WTC11 (cell line): ENCODE data around the gene PRDM15. TPM values are rescaled to one million over a fixed set of nuclear protein-coding genes. Genes with fewer than 3 reads are reported as not detected.

ENCODE experiments used
- ATAC-seq: fragments of 200-7000 bp; cut with Tn5 transposase; 2 replicates; pipeline ENCODE4 v1.10.0; 2021; ENCODE audit warnings: mild to moderate bottlenecking, moderate library complexity
- CTCF ChIA-PET: fragments of 300-600 bp; sonication (Branson Sonifier 250); formaldehyde crosslinking; loops from one replicate; lab custom pipeline; 2021; ENCODE audit warnings: antibody characterized with exemption; lab: Charles Lee
- POLR2A ChIA-PET: fragments of 350-600 bp; sonication (Branson Sonifier 250); formaldehyde crosslinking; loops from one replicate; lab custom pipeline; 2021; ENCODE audit warnings: antibody characterized with exemption; lab: Charles Lee
- DNase-seq: peaks from one replicate; pipeline ENCODE4 v3.0.0; 2021; ENCODE audit warnings: low spot score
- H3K27ac Mint-ChIP-seq: 2 replicates; pipeline ENCODE4 v1.8.0; 2021; ENCODE audit warnings: mixed read lengths
- H3K27me3 Mint-ChIP-seq: 2 replicates; pipeline ENCODE4 v1.8.0; 2021; ENCODE audit warnings: low read depth, mild to moderate bottlenecking, moderate library complexity, mixed read lengths
- H3K36me3 Mint-ChIP-seq: 2 replicates; pipeline ENCODE4 v1.8.0; 2021; ENCODE audit warnings: mixed read lengths
- H3K4me1 Mint-ChIP-seq: 2 replicates; pipeline ENCODE4 v1.8.0; 2022; ENCODE audit warnings: mixed read lengths
- H3K4me3 Mint-ChIP-seq: 2 replicates; pipeline ENCODE4 v1.8.0; 2021; ENCODE audit warnings: mild to moderate bottlenecking, moderate library complexity, mixed read lengths
- H3K9me3 Mint-ChIP-seq: 2 replicates; pipeline ENCODE4 v1.8.0; 2021; ENCODE audit warnings: mixed read lengths
- ARID4B ChIP-seq: sonication (generic); formaldehyde crosslinking; IDR thresholded peaks from 2 replicates; pipeline ENCODE4 v1.8.0; 2023; ENCODE audit warnings: missing genetic modification reagents, mild to moderate bottlenecking, borderline replicate concordance
- FOXP1 ChIP-seq: sonication (generic); formaldehyde crosslinking; IDR thresholded peaks from 2 replicates; pipeline ENCODE4 v1.8.0; 2022; ENCODE audit warnings: missing genetic modification reagents, mild to moderate bottlenecking, moderate library complexity, borderline replicate concordance
- IRF1 ChIP-seq: sonication (generic); formaldehyde crosslinking; IDR thresholded peaks from 2 replicates; pipeline ENCODE4 v1.8.0; 2023; ENCODE audit warnings: missing genetic modification reagents
- NFE2L1 ChIP-seq: sonication (generic); formaldehyde crosslinking; IDR thresholded peaks from 2 replicates; pipeline ENCODE4 v1.8.1; 2023; ENCODE audit warnings: missing genetic modification reagents
- PRDM15 ChIP-seq: sonication (generic); formaldehyde crosslinking; IDR thresholded peaks from 2 replicates; pipeline ENCODE4 v1.8.0; 2022; ENCODE audit warnings: missing genetic modification reagents
- SMAD3 ChIP-seq: sonication (generic); formaldehyde crosslinking; IDR thresholded peaks from 2 replicates; pipeline ENCODE4 v1.8.0; 2022; ENCODE audit warnings: missing genetic modification reagents, mild to moderate bottlenecking, borderline replicate concordance
- SMAD4 ChIP-seq: sonication (generic); formaldehyde crosslinking; IDR thresholded peaks from 2 replicates; pipeline ENCODE4 v1.8.0; 2022; ENCODE audit warnings: mild to moderate bottlenecking, missing genetic modification reagents
- ZNF263 ChIP-seq: sonication (generic); formaldehyde crosslinking; IDR thresholded peaks from 2 replicates; pipeline ENCODE4 v1.8.1; 2022; ENCODE audit warnings: low read depth, mild to moderate bottlenecking, moderate library complexity, missing genetic modification reagents
- ZNF396 ChIP-seq: fragments of 250-450 bp; sonication (Bioruptor Pico); IDR thresholded peaks from 2 replicates; pipeline ENCODE4 v1.8.0; 2021; ENCODE audit warnings: mild to moderate bottlenecking, moderate library complexity, borderline replicate concordance
- total RNA-seq: library from RNA; stranded (reverse); gene quantifications from 3 replicates; pipeline ENCODE4 v1.2.3, GENCODE V29; 2021

PRDM15 gene
- total RNA-seq, 1 experiment from 2014 or later = 12.9 TPM

- Mint-ChIP-seq H3K4me3 (no peak overlapping the region), H3K4me1 (peaks cover 16% of the 10 kb centered on the region), H3K36me3 (no peaks in the 10 kb centered on the region), H3K27me3 (no peaks in the 10 kb centered on the region), H3K9me3 (no peaks in the 10 kb centered on the region), H3K27ac (no peak overlapping the region)
- DNase-seq = no peak
- no peak for TF ChIP-seq IRF1 (CRISPR knock-in tag)
- no peak for TF ChIP-seq NFE2L1
- no peak for ATAC-seq
- ChIA-PET POLR2A (no interaction called here), CTCF (interaction anchor here (0.8 kb wide), 1 partner anchor 262 kb away, joined by 3 read pairs; no protein-coding TSS in a partner anchor)
These were observed 4.1 kb downstream of the PRDM15 start for GRCh38 chr21:41875086-41875485.

- CTCF ChIA-PET = no interaction called here
These were observed 4.5 kb downstream of the PRDM15 start for GRCh38 chr21:41874611-41875010.

More at GRCh38 chr21:41874611-41875010, 4.5 kb downstream of the PRDM15 start:
- peaks cover 16% of the 10 kb centered on the region for H3K4me1 Mint-ChIP-seq
- H3K27ac Mint-ChIP-seq = no peak overlapping the region
- no peak for ATAC-seq
- H3K9me3 Mint-ChIP-seq = no peaks in the 10 kb centered on the region
- no peak for TF ChIP-seq ZNF263 (CRISPR knock-in tag)
- TF ChIP-seq PRDM15 (CRISPR knock-in tag) = no peak
- no peak for TF ChIP-seq ARID4B (CRISPR knock-in tag)
- TF ChIP-seq SMAD4 (CRISPR knock-in tag) = no peak
- TF ChIP-seq SMAD3 (CRISPR knock-in tag) = no peak
- no peak for TF ChIP-seq ZNF396 (CRISPR knock-in tag)
- no peak for TF ChIP-seq FOXP1
- TF ChIP-seq, all 79 proteins: peak for 0
- no peak for DNase-seq
- POLR2A ChIA-PET = no interaction called here
- no peak overlapping the region for H3K4me3 Mint-ChIP-seq
- H3K36me3 Mint-ChIP-seq = no peaks in the 10 kb centered on the region
- H3K27me3 Mint-ChIP-seq = no peaks in the 10 kb centered on the region
